GM12878 (cell line): ENCODE data around the gene CRTC1.

Source experiments
- CEBPB ChIP-seq, 2 experiments: fragments of 150-350 bp in 1 of 2; IDR thresholded peaks; 2 replicates each; pipeline ENCODE4 v1.6.1; 2012 to 2014; ENCODE audit warnings: low read depth in 2 of 2, low read length in 2 of 2, borderline replicate concordance in 1 of 2, inconsistent platforms in 1 of 2
- EZH2 ChIP-seq: IDR thresholded peaks from 2 replicates; pipeline ENCODE4 v1.6.1; 2012; ENCODE audit warnings: low read depth, mild to moderate bottlenecking, control low read depth, inconsistent platforms, low read length, borderline replicate concordance; ENCODE audit not compliant: control insufficient read depth
- NBN ChIP-seq: fragments of 450-650 bp; IDR thresholded peaks from 2 replicates; pipeline ENCODE4 v1.6.1; 2016
- NFYB ChIP-seq: IDR thresholded peaks from 2 replicates; pipeline ENCODE4 v1.6.1; 2011; ENCODE audit warnings: low read depth, mild to moderate bottlenecking, low read length, improper control_type of control experiment, moderate library complexity; ENCODE audit not compliant: insufficient read depth
- NR2C2 ChIP-seq: IDR thresholded peaks from 2 replicates; pipeline ENCODE4 v1.6.1; 2011; ENCODE audit warnings: borderline replicate concordance, low read depth; ENCODE audit not compliant: control insufficient read depth, insufficient read length
- POLR2A ChIP-seq: IDR thresholded peaks from 2 replicates; pipeline ENCODE4 v1.6.1; 2011; ENCODE audit warnings: low read depth, mild to moderate bottlenecking, low read length
- SREBF1 ChIP-seq: IDR thresholded peaks from 2 replicates; pipeline ENCODE4 v1.6.1; 2012; ENCODE audit warnings: mild to moderate bottlenecking, low read length
- SUZ12 ChIP-seq: fragments of 200-600 bp; sonication (generic); IDR thresholded peaks from one replicate; pipeline ENCODE4 v1.6.1; 2018; ENCODE audit warnings: antibody characterized with exemption, mild to moderate bottlenecking; ENCODE audit not compliant: unreplicated experiment
- TF ChIP-seq, protein P1 (sequence below), 3 experiments: IDR thresholded peaks in 2 of 3; conservative IDR thresholded peaks in 1 of 3; 2 replicates each; pipeline ENCODE4 v1.5.1; 2011; ENCODE audit warnings: low read depth in 3 of 3, low read length in 3 of 3, mild to moderate bottlenecking in 3 of 3, control low read depth in 2 of 3, moderate library complexity in 2 of 3, inconsistent platforms in 1 of 3, mixed read lengths in 1 of 3; ENCODE audit not compliant: control insufficient read depth in 2 of 3, insufficient read depth in 1 of 3; ENCODE audit errors: extremely low read depth in 1 of 3

DNA sequence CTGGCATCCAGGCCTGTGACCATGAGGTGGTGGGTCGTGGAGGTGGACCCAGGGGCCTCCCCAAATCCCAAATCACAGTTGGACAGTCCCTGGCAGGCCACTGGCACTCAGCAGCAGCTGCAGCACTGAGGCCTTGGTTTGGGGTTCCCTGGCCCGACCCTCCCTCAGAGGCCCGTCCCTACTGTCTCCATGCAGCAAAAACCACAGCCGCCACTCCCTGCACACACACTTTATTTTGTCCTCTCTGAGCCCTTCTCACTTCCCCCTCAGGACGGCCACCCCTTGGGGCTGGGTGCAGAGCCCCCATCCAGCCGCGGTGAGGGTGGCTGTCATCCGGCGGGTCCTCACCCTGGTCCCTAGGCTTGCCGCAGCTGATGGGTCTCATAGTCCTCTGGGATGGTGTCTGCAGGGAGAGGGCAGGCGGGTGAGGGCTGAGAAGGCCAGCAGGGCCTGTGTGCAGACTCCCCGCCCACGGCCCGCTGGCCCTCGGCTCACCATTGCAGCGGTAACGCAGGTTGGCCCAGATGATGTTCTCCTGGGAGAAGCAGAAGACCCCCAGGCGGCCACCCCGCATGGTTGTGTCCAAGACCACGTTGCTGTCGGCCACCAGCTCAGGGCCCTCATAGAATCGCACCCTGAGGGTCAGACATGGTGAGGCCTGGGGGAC, 99.2 kb downstream of the CRTC1 start:
- TF ChIP-seq SREBF1 (no peak), NR2C2 (no peak), NFYB (no peak), SUZ12 (no peak), CEBPB (IDR thresholded peaks at IDR 0.05; ENCODE audit: borderline replicate concordance in 1 of 2, low read depth in 2 of 2, low read length in 2 of 2) (no peak), EZH2 (no peak), POLR2A (no peak), NBN (no peak)
- TF ChIP-seq, protein P1, sequence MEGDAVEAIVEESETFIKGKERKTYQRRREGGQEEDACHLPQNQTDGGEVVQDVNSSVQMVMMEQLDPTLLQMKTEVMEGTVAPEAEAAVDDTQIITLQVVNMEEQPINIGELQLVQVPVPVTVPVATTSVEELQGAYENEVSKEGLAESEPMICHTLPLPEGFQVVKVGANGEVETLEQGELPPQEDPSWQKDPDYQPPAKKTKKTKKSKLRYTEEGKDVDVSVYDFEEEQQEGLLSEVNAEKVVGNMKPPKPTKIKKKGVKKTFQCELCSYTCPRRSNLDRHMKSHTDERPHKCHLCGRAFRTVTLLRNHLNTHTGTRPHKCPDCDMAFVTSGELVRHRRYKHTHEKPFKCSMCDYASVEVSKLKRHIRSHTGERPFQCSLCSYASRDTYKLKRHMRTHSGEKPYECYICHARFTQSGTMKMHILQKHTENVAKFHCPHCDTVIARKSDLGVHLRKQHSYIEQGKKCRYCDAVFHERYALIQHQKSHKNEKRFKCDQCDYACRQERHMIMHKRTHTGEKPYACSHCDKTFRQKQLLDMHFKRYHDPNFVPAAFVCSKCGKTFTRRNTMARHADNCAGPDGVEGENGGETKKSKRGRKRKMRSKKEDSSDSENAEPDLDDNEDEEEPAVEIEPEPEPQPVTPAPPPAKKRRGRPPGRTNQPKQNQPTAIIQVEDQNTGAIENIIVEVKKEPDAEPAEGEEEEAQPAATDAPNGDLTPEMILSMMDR (IDR thresholded peaks at IDR 0.05 in 2 of 3, conservative IDR thresholded peaks at IDR 0.05 in 1 of 3; ENCODE audit: control insufficient read depth in 2 of 3, extremely low read depth in 1 of 3, insufficient read depth in 1 of 3, low read depth in 3 of 3, low read length in 3 of 3) = no peak
